ACC112 (cell line): ENCODE data around the gene ABR.
"Not testable (repeated sequence)": the region's sequence is repeated elsewhere in the genome, so short reads cannot be mapped to it uniquely, and the experiment has no call there.

Source experiments
- H2AFZ ChIP-seq: fragments of 200-600 bp; sonication (generic); one replicate; pipeline ENCODE4 v1.6.0; 2017; ENCODE audit warnings: antibody characterized with exemption, low read length; ENCODE audit not compliant: unreplicated experiment
- H3K27ac ChIP-seq: fragments of 200-600 bp; sonication (generic); 2 replicates; pipeline ENCODE4 v1.5.1; 2014; ENCODE audit warnings: low read depth, mild to moderate bottlenecking, antibody characterized with exemption, low read length, moderate library complexity
- H3K27me3 ChIP-seq: fragments of 200-600 bp; sonication (generic); 2 replicates; pipeline ENCODE4 v1.6.1; 2014; ENCODE audit warnings: mild to moderate bottlenecking, antibody characterized with exemption, low read length, moderate library complexity, mixed read lengths; ENCODE audit not compliant: insufficient read depth
- H3K36me3 ChIP-seq: fragments of 200-600 bp; sonication (generic); 2 replicates; pipeline ENCODE4 v1.6.1; 2016; ENCODE audit warnings: mild to moderate bottlenecking, antibody characterized with exemption, low read length, moderate library complexity, mixed read lengths; ENCODE audit not compliant: insufficient read depth
- H3K4me1 ChIP-seq: fragments of 200-600 bp; sonication (generic); one replicate; pipeline ENCODE4 v1.6.1; 2016; ENCODE audit warnings: low read length, mixed read lengths; ENCODE audit not compliant: insufficient read depth, unreplicated experiment, control insufficient read depth
- H3K4me3 ChIP-seq: fragments of 200-600 bp; sonication (generic); 2 replicates; pipeline ENCODE4 v1.5.1; 2014; ENCODE audit warnings: mild to moderate bottlenecking, low read depth, low read length
- H3K79me2 ChIP-seq: fragments of 200-600 bp; sonication (generic); one replicate; pipeline ENCODE4 v1.6.0; 2016; ENCODE audit warnings: low read length; ENCODE audit not compliant: control insufficient read depth, unreplicated experiment, insufficient read depth

Gene ABR

GRCh38 chr17:1067282-1067956, 112.4 kb downstream of the ABR start:
- Histone ChIP-seq H3K36me3 (peaks cover 49% of the 10 kb centered on the region), H3K27ac (no peak overlapping the region), H3K79me2 (no peaks in the 10 kb centered on the region), H3K27me3 (no peaks in the 10 kb centered on the region), H2AFZ (no peak overlapping the region), H3K4me1 (no peaks in the 10 kb centered on the region), H3K4me3 (no peak overlapping the region)

GRCh38 chr17:1065416-1065815, 114.4 kb downstream of the ABR start:
- not testable (repeated sequence) for H3K27ac ChIP-seq, H2AFZ ChIP-seq, H3K4me3 ChIP-seq, H3K79me2 ChIP-seq, H3K27me3 ChIP-seq
- Histone ChIP-seq H3K4me1 (peaks cover 13% of the 10 kb centered on the region), H3K36me3 (peaks cover 49% of the 10 kb centered on the region)

DNA sequence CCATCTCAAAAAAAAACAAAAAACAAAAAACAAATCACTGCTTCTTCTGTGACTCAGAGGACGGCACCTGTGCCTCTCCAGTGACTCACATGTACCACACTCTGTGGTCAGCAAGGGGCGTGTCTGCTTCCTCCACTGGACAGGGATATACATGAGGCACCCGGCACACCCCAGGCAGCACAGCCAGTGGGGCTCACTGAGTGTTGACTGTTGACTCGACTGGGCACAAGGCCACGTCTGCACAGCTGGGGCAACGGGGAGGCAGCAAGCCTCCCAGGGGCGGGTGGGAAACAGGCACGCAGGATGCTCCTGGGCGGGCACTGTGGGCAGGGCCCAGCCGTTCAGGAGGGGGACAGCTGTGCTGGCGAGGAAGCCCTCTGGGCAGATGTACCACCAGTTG, 118.8 kb downstream of the ABR start:
- Histone ChIP-seq H3K27me3 (no peaks in the 10 kb centered on the region), H3K79me2 (no peaks in the 10 kb centered on the region), H2AFZ (no peak overlapping the region), H3K36me3 (peaks cover 29% of the 10 kb centered on the region), H3K4me3 (no peak overlapping the region), H3K27ac (peak overlapping the region; percentile 54; the same call in 1 of the 2 replicates), H3K4me1 (peaks cover 15% of the 10 kb centered on the region)

DNA sequence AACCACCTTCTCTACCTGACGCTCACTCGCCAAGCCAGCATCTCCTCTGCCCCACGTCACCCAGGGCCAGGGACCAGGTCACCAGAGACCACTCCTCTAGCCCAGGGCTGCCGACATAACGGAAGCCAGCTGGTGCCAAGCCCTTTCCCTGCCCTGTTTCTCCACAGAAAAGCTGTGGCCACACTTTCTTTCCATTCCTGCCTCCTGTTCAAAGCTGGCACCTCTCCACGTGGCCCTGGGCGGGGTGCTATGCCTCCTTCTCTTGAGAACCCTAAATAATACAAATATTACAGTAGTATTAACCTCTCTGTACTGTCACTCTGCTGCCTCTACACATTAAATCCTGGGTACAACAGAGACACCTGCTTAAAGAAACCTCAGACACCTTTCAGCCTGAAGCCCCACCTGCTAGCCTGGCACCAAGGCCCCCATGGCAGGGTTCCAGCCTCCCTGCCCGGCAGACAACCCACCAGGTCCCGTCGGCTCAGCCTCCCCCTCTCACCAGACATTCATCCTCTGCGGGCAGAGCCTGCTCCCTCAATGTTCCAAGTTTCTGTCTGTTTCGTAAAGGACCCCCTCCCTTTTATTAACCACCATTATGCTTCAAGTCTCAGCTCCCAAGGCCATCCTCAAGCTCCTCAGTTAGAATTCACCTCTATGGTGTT, 120.5 kb downstream of the ABR start:
- Histone ChIP-seq H3K36me3 (peaks cover 25% of the 10 kb centered on the region), H2AFZ (no peak overlapping the region)

GRCh38 chr17:1058423-1059130, 121.2 kb downstream of the ABR start:
- H2AFZ ChIP-seq = no peak overlapping the region
- H3K27ac ChIP-seq = no peak overlapping the region
- H3K4me3 ChIP-seq = no peak overlapping the region
- no peaks in the 10 kb centered on the region for H3K27me3 ChIP-seq
- peaks cover 28% of the 10 kb centered on the region for H3K36me3 ChIP-seq
- peaks cover 15% of the 10 kb centered on the region for H3K4me1 ChIP-seq
- H3K79me2 ChIP-seq = no peaks in the 10 kb centered on the region

More for the DNA sequence above, 120.5 kb downstream of the ABR start:
- Histone ChIP-seq H3K27ac (no peak overlapping the region), H3K4me3 (no peak overlapping the region), H3K27me3 (no peaks in the 10 kb centered on the region), H3K79me2 (no peaks in the 10 kb centered on the region), H3K4me1 (peaks cover 15% of the 10 kb centered on the region)

- H3K4me1 ChIP-seq = peaks cover 13% of the 10 kb centered on the region
- no peak overlapping the region for H3K27ac ChIP-seq
- no peaks in the 10 kb centered on the region for H3K79me2 ChIP-seq
- H3K36me3 ChIP-seq = peaks cover 19% of the 10 kb centered on the region; the same call in 1 of the 2 replicates
- no peak overlapping the region for H3K4me3 ChIP-seq
- H3K27me3 ChIP-seq = no peaks in the 10 kb centered on the region
- H2AFZ ChIP-seq = no peak overlapping the region
These were observed 123.0 kb downstream of the ABR start for GRCh38 chr17:1056761-1057160.

DNA sequence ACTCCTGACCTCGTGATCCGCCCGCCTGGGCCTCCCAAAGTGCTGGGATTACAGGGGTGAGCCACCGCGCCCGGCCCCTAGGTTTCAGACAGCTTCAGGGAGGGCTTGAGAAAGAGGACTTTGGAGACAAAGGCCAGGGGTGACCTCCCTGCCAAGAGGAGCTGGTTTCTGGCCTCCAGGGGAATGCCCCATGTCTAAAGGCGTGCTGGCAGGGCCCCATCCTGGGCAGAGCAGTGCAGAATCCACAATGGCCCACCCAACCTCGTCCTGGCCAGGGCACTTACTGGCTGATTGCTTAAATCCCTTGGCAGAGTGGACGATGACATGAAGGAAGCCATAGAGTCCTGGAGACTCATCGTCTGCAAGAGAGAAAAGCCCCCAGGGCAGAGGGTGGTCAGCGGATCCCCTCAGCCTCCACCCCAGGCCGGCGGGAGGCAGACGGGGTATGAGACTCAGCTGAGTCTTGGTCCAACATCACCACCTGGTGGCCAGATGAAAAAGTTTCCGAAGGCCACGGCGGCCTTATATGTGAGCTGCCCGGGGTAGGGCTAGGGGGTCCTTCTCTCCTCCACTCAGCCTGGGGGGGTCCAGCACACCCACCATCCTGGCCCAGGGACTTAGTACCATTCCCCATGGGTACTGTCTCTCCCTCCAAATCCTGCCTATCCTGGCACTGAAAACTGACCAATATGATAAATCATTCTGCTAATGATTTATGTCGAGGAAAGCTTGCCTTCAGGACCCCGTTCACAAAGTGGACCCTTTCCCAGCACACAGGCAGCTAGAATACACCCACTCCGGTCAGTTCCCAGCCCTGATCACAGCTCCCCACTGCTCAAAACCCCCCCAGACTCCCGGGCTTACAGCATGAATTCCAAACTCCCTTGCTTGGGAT, 123.8 kb downstream of the ABR start:
- peaks cover 19% of the 10 kb centered on the region; the same call in 1 of the 2 replicates for H3K36me3 ChIP-seq
- H2AFZ ChIP-seq = no peak overlapping the region
- no peak overlapping the region for H3K27ac ChIP-seq
- no peaks in the 10 kb centered on the region for H3K27me3 ChIP-seq
- no peak overlapping the region for H3K4me3 ChIP-seq
- peaks cover 6% of the 10 kb centered on the region for H3K4me1 ChIP-seq
- no peaks in the 10 kb centered on the region for H3K79me2 ChIP-seq

- Histone ChIP-seq H3K4me3 (no peak overlapping the region), H2AFZ (no peak overlapping the region), H3K27me3 (no peaks in the 10 kb centered on the region), H3K79me2 (no peaks in the 10 kb centered on the region), H3K4me1 (no peaks in the 10 kb centered on the region), H3K27ac (no peak overlapping the region), H3K36me3 (peaks cover 19% of the 10 kb centered on the region; the same call in 1 of the 2 replicates)
These were observed 124.5 kb downstream of the ABR start for GRCh38 chr17:1055231-1055630.

- Histone ChIP-seq H3K4me1 (no peaks in the 10 kb centered on the region), H3K79me2 (no peaks in the 10 kb centered on the region), H3K27me3 (no peaks in the 10 kb centered on the region), H3K27ac (no peak overlapping the region), H3K36me3 (peaks cover 19% of the 10 kb centered on the region; the same call in 1 of the 2 replicates), H2AFZ (no peak overlapping the region), H3K4me3 (no peak overlapping the region)
These were observed 125.1 kb downstream of the ABR start for GRCh38 chr17:1054656-1055055.
